Upper lobe of left lung (tissue), 6 donors: Measurements from ENCODE around the gene PRR13. TPM values are rescaled to one million over a fixed set of nuclear protein-coding genes. Genes with fewer than 3 reads are reported as not detected.
"Not testable (repeated sequence)": the region's sequence is repeated elsewhere in the genome, so short reads cannot be mapped to it uniquely, and the experiment has no call there.

Experiments
- ATAC-seq, 2 donors: fragments of 200-7000 bp; cut with Tn5 transposase; one replicate each; pipeline ENCODE4 v1.9.1; 2022; ENCODE audit warnings: mild to moderate bottlenecking in 2 of 2, moderate library complexity in 2 of 2; ENCODE audit not compliant: low FRiP score in 2 of 2
- DNase-seq, 2 donors: peaks; one replicate each; pipeline ENCODE4 v3.0.0-alpha.2; 2019 to 2020
- H3K27ac ChIP-seq, 4 donors: fragments of 200-600 bp; sonication (generic); one replicate each; pipeline ENCODE4 v1.5.1; 2016 to 2019
- H3K27me3 ChIP-seq, 4 donors: fragments of 200-600 bp; sonication (generic); one replicate each; pipeline ENCODE4 v1.5.1; 2017 to 2019
- H3K36me3 ChIP-seq, 4 donors: fragments of 200-600 bp; sonication (generic); one replicate each; pipeline ENCODE4 v1.5.1; 2016 to 2019
- H3K4me1 ChIP-seq, 4 donors: fragments of 200-600 bp; sonication (generic); one replicate each; pipeline ENCODE4 v1.5.1; 2018 to 2019
- H3K4me3 ChIP-seq, 4 donors: fragments of 200-600 bp; sonication (generic); one replicate each; pipeline ENCODE4 v1.5.1; 2017 to 2019; ENCODE audit warnings: mild to moderate bottlenecking in 2 of 4, moderate library complexity in 1 of 4
- H3K9me3 ChIP-seq, 4 donors: fragments of 200-600 bp; sonication (generic); one replicate each; pipeline ENCODE4 v1.5.1; 2018 to 2019
- CTCF ChIP-seq, 6 experiments: fragments of 450-650 bp in 4 of 6; fragments of 200-600 bp in 2 of 6; sonication (generic) in 2 of 6; IDR thresholded peaks; one replicate each; pipeline ENCODE4 v1.5.1; 2016 to 2019; ENCODE audit warnings: antibody characterized with exemption in 6 of 6
- EP300 ChIP-seq, 4 donors: sonication (generic); formaldehyde crosslinking; IDR thresholded peaks; one replicate each; pipeline ENCODE4 v1.5.1; 2017; ENCODE audit warnings: antibody characterized with exemption in 4 of 4, control low read depth in 2 of 4
- POLR2A ChIP-seq, 4 donors: fragments of 450-650 bp; IDR thresholded peaks; one replicate each; pipeline ENCODE4 v1.5.1; 2016 to 2017; ENCODE audit warnings: antibody characterized with exemption in 4 of 4, mild to moderate bottlenecking in 2 of 4
- POLR2AphosphoS5 ChIP-seq, 2 donors: sonication (generic); formaldehyde crosslinking; IDR thresholded peaks; one replicate each; pipeline ENCODE4 v1.5.1; 2017; ENCODE audit warnings: antibody characterized with exemption in 2 of 2
- WGBS, 2 donors: methylation state at CpG; one replicate each; pipeline ENCODE4 v1.1.5; 2017 to 2018; 5-methylcytosine and 5-hydroxymethylcytosine counted together
- total RNA-seq, 6 donors: library from RNA; depleted of rRNA in 4 of 6; stranded (reverse); fragments of >200 nt in 4 of 6; gene quantifications; one replicate each; pipeline versions ENCODE4 v1.1.0 to v1.2.1, GENCODE V29; 2016 to 2021
- donor health status: DM: no; HTN: no; CAD: no; lungs with moderate emphysema.
- donor health status: DM: no; HTN: yes; CAD: no; lungs with severe emphysema.

Gene PRR13
- total RNA-seq, 6 donors from 2014 or later, result 81.5 to 198 (median 105) TPM

- Histone ChIP-seq H3K27ac (peak overlapping the region in 2 of 4 donors; percentile 6 to 35), H3K4me3 (no peak overlapping the region), H3K27me3 (no peaks in the 10 kb centered on the region), H3K36me3 (peaks cover 44 to 100% (median 95%) of the 10 kb centered on the region in 4 donors), H3K4me1 (peaks cover 15 to 40% (median 24%) of the 10 kb centered on the region in 4 donors), H3K9me3 (no peaks in the 10 kb centered on the region)
- no peak for DNase-seq
- 66 to 68% methylated on average over 2 of the region's 2 CpGs for WGBS, 2 donors
- peak in 1 of 6 experiments; percentile 10 for TF ChIP-seq CTCF (IDR thresholded peaks at IDR 0.05)
- no peak for TF ChIP-seq POLR2AphosphoS5 (IDR thresholded peaks at IDR 0.05)
- TF ChIP-seq POLR2A (IDR thresholded peaks at IDR 0.05), result no peak
- TF ChIP-seq EP300 (IDR thresholded peaks at IDR 0.05), result no peak
- ATAC-seq, result peak in 1 of 2 donors; percentile 28
Observed at GRCh38 chr12:53476769-53477209, 35.3 kb downstream of the PRR13 start.

- ATAC-seq, result no peak
Observed at GRCh38 chr12:53478865-53479264, 37.3 kb downstream of the PRR13 start.

GRCh38 chr12:53479331-53479730 lies 37.8 kb downstream of the PRR13 start:
- peaks cover 36 to 100% (median 92%) of the 10 kb centered on the region in 4 donors for H3K36me3 ChIP-seq
- H3K4me3 ChIP-seq, result no peak overlapping the region
- TF ChIP-seq POLR2A (IDR thresholded peaks at IDR 0.05) (no peak), EP300 (IDR thresholded peaks at IDR 0.05) (no peak), POLR2AphosphoS5 (IDR thresholded peaks at IDR 0.05) (no peak), CTCF (IDR thresholded peaks at IDR 0.05) (no peak)
- no peaks in the 10 kb centered on the region for H3K27me3 ChIP-seq
- no peaks in the 10 kb centered on the region for H3K9me3 ChIP-seq
- peaks cover 0 to 38% (median 11%) of the 10 kb centered on the region in 4 donors for H3K4me1 ChIP-seq
- no peak overlapping the region for H3K27ac ChIP-seq
- DNase-seq (no peak), ATAC-seq (no peak)
- WGBS, 2 donors, result 78 to 92% methylated on average over 5 of the region's 5 CpGs

More at GRCh38 chr12:53478865-53479264, 37.3 kb downstream of the PRR13 start:
- no peaks in the 10 kb centered on the region for H3K27me3 ChIP-seq
- TF ChIP-seq POLR2AphosphoS5 (IDR thresholded peaks at IDR 0.05) (no peak), POLR2A (IDR thresholded peaks at IDR 0.05) (no peak), CTCF (IDR thresholded peaks at IDR 0.05) (no peak), EP300 (IDR thresholded peaks at IDR 0.05) (no peak)
- peak overlapping the region in 1 of 4 donors; percentile 15 for H3K27ac ChIP-seq
- no peak for DNase-seq
- H3K9me3 ChIP-seq, result no peaks in the 10 kb centered on the region
- 57 to 70% methylated on average over 1 of the region's 1 CpG for WGBS, 2 donors
- peaks cover 0 to 40% (median 12%) of the 10 kb centered on the region in 4 donors for H3K4me1 ChIP-seq
- peaks cover 38 to 100% (median 92%) of the 10 kb centered on the region in 4 donors for H3K36me3 ChIP-seq
- no peak overlapping the region for H3K4me3 ChIP-seq

GRCh38 chr12:53480491-53481442 lies 39.2 kb downstream of the PRR13 start:
- Histone ChIP-seq H3K9me3 (no peaks in the 10 kb centered on the region), H3K4me3 (no peak overlapping the region), H3K36me3 (peaks cover 22 to 100% (median 89%) of the 10 kb centered on the region in 4 donors), H3K27ac (peak overlapping the region in 2 of 4 donors; percentile 20 to 37), H3K27me3 (no peaks in the 10 kb centered on the region), H3K4me1 (peaks cover 0 to 31% (median 10%) of the 10 kb centered on the region in 4 donors)
- DNase-seq (no peak), ATAC-seq (no peak)
- TF ChIP-seq POLR2A (IDR thresholded peaks at IDR 0.05) (no peak), POLR2AphosphoS5 (IDR thresholded peaks at IDR 0.05) (no peak), CTCF (IDR thresholded peaks at IDR 0.05) (no peak), EP300 (IDR thresholded peaks at IDR 0.05) (no peak)
- WGBS, 2 donors, result 74 to 77% methylated on average over 12 of the region's 12 CpGs

- H3K27me3 ChIP-seq, ATAC-seq, DNase-seq, H3K4me3 ChIP-seq, H3K9me3 ChIP-seq: not testable (repeated sequence)
- peaks cover 0 to 31% (median 10%) of the 10 kb centered on the region in 4 donors for H3K4me1 ChIP-seq
- H3K36me3 ChIP-seq, result peaks cover 16 to 100% (median 88%) of the 10 kb centered on the region in 4 donors
- WGBS, 2 donors, result 84 to 89% methylated on average over 6 of the region's 6 CpGs
- peak overlapping the region in 2 of 4 donors; percentile 26 to 37 for H3K27ac ChIP-seq
Observed at GRCh38 chr12:53481458-53481857, 39.9 kb downstream of the PRR13 start.
